Transverse colon (tissue), 4 donors: Measurements from ENCODE around the gene LRRIQ3. TPM values are rescaled to one million over a fixed set of nuclear protein-coding genes. Genes with fewer than 3 reads are reported as not detected.

Experiments
- DNase-seq: peaks from one replicate; pipeline ENCODE4 v3.0.0-alpha.2; 2019
- H3K27ac ChIP-seq, 4 donors: fragments of 200-600 bp; sonication (generic); 2 replicates each; pipeline ENCODE4 v1.5.1; 2016 to 2018; ENCODE audit warnings: inconsistent platforms in 4 of 4
- H3K27me3 ChIP-seq: fragments of 200-600 bp; sonication (generic); 2 replicates; pipeline ENCODE4 v1.5.1; 2017; ENCODE audit warnings: inconsistent platforms
- H3K36me3 ChIP-seq, 4 donors: fragments of 200-600 bp; sonication (generic); 2 replicates each; pipeline ENCODE4 v1.5.1; 2017 to 2019; ENCODE audit warnings: inconsistent platforms in 4 of 4
- H3K4me1 ChIP-seq, 4 donors: fragments of 200-600 bp; sonication (generic); 2 replicates each; pipeline ENCODE4 v1.5.1; 2017 to 2020; ENCODE audit warnings: inconsistent platforms in 4 of 4
- H3K4me3 ChIP-seq, 4 donors: fragments of 200-600 bp; sonication (generic); 1 replicate in 1 of 4; 2 replicates in 3 of 4; pipeline versions ENCODE4 v1.5.1 to v1.6.1; 2017 to 2019; ENCODE audit warnings: inconsistent platforms in 4 of 4
- H3K9me3 ChIP-seq, 2 donors: fragments of 200-600 bp; sonication (generic); 2 replicates each; pipeline ENCODE4 v1.5.1; 2017 to 2019; ENCODE audit warnings: inconsistent platforms in 2 of 2
- CTCF ChIP-seq, 5 experiments: fragments of 200-600 bp in 3 of 5; fragments of 450-650 bp in 2 of 5; sonication (generic) in 3 of 5; IDR thresholded peaks; 1 replicate in 2 of 5; 2 replicates in 3 of 5; pipeline ENCODE4 v1.5.1; 2016 to 2017; ENCODE audit warnings: antibody characterized with exemption in 5 of 5, inconsistent platforms in 3 of 5, mild to moderate bottlenecking in 2 of 5, moderate library complexity in 1 of 5
- EP300 ChIP-seq: sonication (generic); formaldehyde crosslinking; IDR thresholded peaks from one replicate; pipeline ENCODE4 v1.6.1; 2017; ENCODE audit warnings: antibody characterized with exemption, low read depth
- POLR2A ChIP-seq: fragments of 450-650 bp; IDR thresholded peaks from one replicate; pipeline ENCODE4 v1.6.1; 2016; ENCODE audit warnings: antibody characterized with exemption, mild to moderate bottlenecking, moderate library complexity
- POLR2AphosphoS5 ChIP-seq, 3 donors: sonication (generic); formaldehyde crosslinking; IDR thresholded peaks; one replicate each; pipeline ENCODE4 v1.6.1; 2016; ENCODE audit warnings: antibody characterized with exemption in 3 of 3
- WGBS, 2 donors: methylation state at CpG; one replicate each; pipeline ENCODE4 v1.1.5; 2018; ENCODE audit warnings: low coverage in 1 of 2; 5-methylcytosine and 5-hydroxymethylcytosine counted together
- in situ Hi-C, 4 donors: fragments of 200-750 bp; cut with MboI; loops; one replicate each; pipeline versions ENCODE4 v1.15.0 to v1.15.1; 2017; ENCODE audit warnings: low sequenced_read_pairs in 3 of 4, low pct_ligation_motif_present in 1 of 4, low pct_unique_long_range_greater_than_20kb in 1 of 4
- intact Hi-C: fragments of 100-400 bp; cut with DNase I; formaldehyde crosslinking; loops from one replicate; pipeline ENCODE4 v1.15.1; 2023; ENCODE audit warnings: low total_unique reads
- total RNA-seq, 4 donors: library from RNA; depleted of rRNA; stranded (reverse); fragments of >200 nt; gene quantifications; one replicate each; pipeline ENCODE4 v1.1.0, GENCODE V29; 2016

LRRIQ3 gene
- under 1 TPM in 1 of 4 donors, not detected in 3; 0.55 TPM for total RNA-seq

DNA sequence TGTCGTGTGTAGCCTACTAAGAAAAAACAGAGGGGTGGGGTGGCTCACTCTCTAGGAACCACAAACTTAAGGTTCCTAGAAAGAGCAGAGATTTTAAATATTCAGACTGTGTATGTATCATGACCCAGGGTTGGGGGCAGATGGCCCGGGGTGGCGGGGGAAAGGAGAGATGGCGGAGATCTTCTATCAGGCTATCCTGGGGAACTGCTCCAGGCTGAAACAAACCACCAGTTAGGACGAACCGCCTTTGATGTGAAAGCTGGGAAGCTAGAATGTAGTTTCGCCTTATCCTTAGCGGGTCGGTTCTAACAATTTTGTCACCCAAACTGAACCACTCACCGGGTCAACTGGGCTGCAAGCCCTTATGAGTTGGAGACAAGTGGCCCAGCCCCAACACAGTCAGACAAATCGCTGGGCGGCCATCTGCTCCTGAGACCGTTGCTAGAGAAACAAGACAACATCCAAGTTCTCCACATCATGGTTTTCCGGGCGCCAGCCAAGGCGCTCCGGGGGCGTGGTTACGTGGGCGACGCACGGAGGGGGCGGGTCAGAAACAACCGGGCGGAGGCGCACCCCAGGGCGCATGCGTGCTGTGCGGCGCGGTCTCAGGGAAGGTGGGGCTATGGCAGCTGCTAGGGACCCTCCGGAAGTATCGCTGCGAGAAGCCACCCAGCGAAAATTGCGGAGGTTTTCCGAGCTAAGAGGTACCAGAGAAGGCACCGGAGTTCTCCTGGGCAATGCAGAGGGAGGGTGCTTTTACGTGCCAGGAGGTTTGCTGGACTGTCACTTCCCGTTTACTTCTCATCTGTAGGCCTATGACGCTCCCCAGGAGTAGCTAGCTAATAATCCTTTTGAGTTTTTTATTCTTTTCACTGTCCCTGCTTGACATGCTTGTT is at the start of gene LRRIQ3, which contains the start of gene FPGT:
LRRIQ3 (minus strand) TSS at position 520 of the 896 bp plus-strand sequence. CDS start 14,492 bp downstream, outside the sequence.
FPGT (plus strand) TSS at position 586 of the 896 bp plus-strand sequence; CDS start at position 623, 37 bp downstream.
- Histone ChIP-seq H3K36me3 (peaks cover 0 to 17% (median 0%) of the 10 kb centered on the region in 4 donors), H3K4me1 (peaks cover 0 to 22% (median 10%) of the 10 kb centered on the region in 4 donors), H3K27ac (peak within 1 kb of the TSS; percentile 82 to 90 (median 86)), H3K4me3 (peak within 1 kb of the TSS; percentile 57 to 70 (median 66)), H3K9me3 (no peaks in the 10 kb centered on the region), H3K27me3 (no peaks in the 10 kb centered on the region)
- in situ Hi-C loops, result no loop called here
- 4 to 8% methylated on average over 4 to 29 of the region's 41 CpGs for WGBS, 2 donors
- intact Hi-C loops, result no loop called here
- DNase-seq, result peak; percentile 96
- TF ChIP-seq CTCF (IDR thresholded peaks at IDR 0.05), result no peak
- no peak for TF ChIP-seq EP300
- TF ChIP-seq POLR2AphosphoS5 (IDR thresholded peaks at IDR 0.05), result peak; percentile 66 to 91 (median 89)
- peak; percentile 84 for TF ChIP-seq POLR2A

DNA sequence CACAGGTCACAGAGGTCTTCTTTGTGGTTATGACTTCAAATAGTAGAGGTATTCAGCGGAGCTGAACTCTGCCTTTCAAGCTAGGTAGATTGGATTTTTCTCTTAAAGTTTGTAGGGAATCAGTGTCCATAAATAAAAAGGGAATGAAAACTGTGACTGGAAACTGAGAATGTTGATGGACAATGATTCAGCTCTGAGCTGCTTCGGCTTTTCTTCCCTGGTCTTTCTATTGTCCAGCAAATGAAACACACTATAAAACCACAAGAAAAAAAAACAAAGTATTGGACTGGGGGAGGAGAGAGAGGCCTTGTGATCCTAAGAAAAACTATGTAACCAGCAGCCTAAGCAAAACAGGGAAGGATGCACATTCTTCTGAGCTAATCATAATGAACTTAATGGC is 48.3 kb upstream of the LRRIQ3 start:
- intact Hi-C loops (no loop called here), in situ Hi-C loops (no loop called here)
- no peaks in the 10 kb centered on the region for H3K36me3 ChIP-seq
- H3K27me3 ChIP-seq, result no peaks in the 10 kb centered on the region
- TF ChIP-seq EP300 (no peak), CTCF (IDR thresholded peaks at IDR 0.05) (no peak), POLR2AphosphoS5 (IDR thresholded peaks at IDR 0.05) (no peak), POLR2A (no peak)
- WGBS, 2 donors, result 87 to 94% methylated on average over 2 of the region's 2 CpGs
- no peaks in the 10 kb centered on the region for H3K9me3 ChIP-seq
- no peak overlapping the region for H3K4me3 ChIP-seq
- DNase-seq, result no peak
- H3K27ac ChIP-seq, result no peak overlapping the region
- H3K4me1 ChIP-seq, result no peaks in the 10 kb centered on the region

DNA sequence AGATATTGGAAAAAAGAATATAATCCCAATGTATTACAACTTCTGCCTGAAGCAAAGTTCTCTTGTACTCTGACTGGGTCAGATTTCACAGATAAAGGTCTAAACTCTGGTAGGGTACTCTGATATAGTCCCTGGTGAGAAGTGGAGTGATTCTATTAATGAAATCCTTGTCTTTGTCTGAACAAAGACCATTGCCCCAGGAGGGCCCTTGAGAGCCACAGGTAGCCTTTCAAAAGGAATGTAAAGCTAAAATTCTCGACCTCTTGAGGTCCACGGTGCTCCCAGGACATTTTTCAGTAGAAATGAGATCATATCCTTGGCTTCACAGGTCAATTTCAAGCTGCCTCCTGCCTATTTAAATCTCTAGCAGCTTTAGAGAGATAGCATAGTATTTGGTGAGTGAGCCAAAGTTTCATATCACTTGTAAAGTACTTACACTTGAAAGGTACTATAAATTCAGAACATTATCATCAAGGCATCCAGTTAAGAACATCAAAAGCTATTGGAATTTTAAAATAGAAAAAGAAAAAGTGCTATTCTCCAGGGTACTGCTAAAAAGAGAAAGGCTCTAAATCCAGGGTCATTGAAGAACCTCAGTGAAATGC is 47.3 kb upstream of the LRRIQ3 start:
- H3K4me3 ChIP-seq, result no peak overlapping the region
- no peaks in the 10 kb centered on the region for H3K4me1 ChIP-seq
- WGBS, 2 donors, result 39 to 60% methylated on average over 1 to 2 of the region's 2 CpGs
- intact Hi-C loops (no loop called here), in situ Hi-C loops (no loop called here)
- no peaks in the 10 kb centered on the region for H3K27me3 ChIP-seq
- no peaks in the 10 kb centered on the region for H3K9me3 ChIP-seq
- H3K36me3 ChIP-seq, result no peaks in the 10 kb centered on the region
- TF ChIP-seq POLR2A (no peak), EP300 (no peak), CTCF (IDR thresholded peaks at IDR 0.05) (no peak)
- no peak overlapping the region for H3K27ac ChIP-seq
- DNase-seq, result no peak

- H3K27ac ChIP-seq, result no peak overlapping the region
- no peaks in the 10 kb centered on the region for H3K36me3 ChIP-seq
- TF ChIP-seq POLR2AphosphoS5 (IDR thresholded peaks at IDR 0.05), result no peak
- TF ChIP-seq EP300, result no peak
- no peak for TF ChIP-seq CTCF (IDR thresholded peaks at IDR 0.05)
- TF ChIP-seq POLR2A, result no peak
- H3K4me1 ChIP-seq, result no peaks in the 10 kb centered on the region
- intact Hi-C loops (no loop called here), in situ Hi-C loops (no loop called here)
- DNase-seq, result no peak
- H3K27me3 ChIP-seq, result no peaks in the 10 kb centered on the region
- no peaks in the 10 kb centered on the region for H3K9me3 ChIP-seq
- H3K4me3 ChIP-seq, result no peak overlapping the region
- WGBS, 2 donors, result 86 to 88% methylated on average over 4 of the region's 4 CpGs
These were observed 39.8 kb upstream of the LRRIQ3 start for GRCh38 chr1:74237787-74238186.
